ENCODE data around the gene ZNF654.
"Not testable (repeated sequence)": the region's sequence is repeated elsewhere in the genome, so short reads cannot be mapped to it uniquely, and the experiment has no call there.

ZNF654 gene

GRCh38 chr3:88167173-88167572 is 108.1 kb downstream of the ZNF654 start:
- H3K27ac ChIP-seq, result no peak overlapping the region
- no peak for TF ChIP-seq CTCF (IDR thresholded peaks at IDR 0.05)

GRCh38 chr3:88167704-88168103 is 108.6 kb downstream of the ZNF654 start:
- DNase-seq (ENCODE audit: low spot score), result no peak
- Histone ChIP-seq H3K27ac (no peak overlapping the region), H3K4me3 (no peak overlapping the region)
- TF ChIP-seq CTCF (IDR thresholded peaks at IDR 0.05), result no peak

More at GRCh38 chr3:88167173-88167572, 108.1 kb downstream of the ZNF654 start:
- DNase-seq (ENCODE audit: low spot score), result no peak
- no peak overlapping the region for H3K4me3 ChIP-seq

- H3K27ac ChIP-seq, result no peak overlapping the region
- no peak for TF ChIP-seq CTCF (IDR thresholded peaks at IDR 0.05)
- no peak overlapping the region for H3K4me3 ChIP-seq
These were observed 109.1 kb downstream of the ZNF654 start for GRCh38 chr3:88168171-88168570.

GRCh38 chr3:88180398-88180999 is 121.4 kb downstream of the ZNF654 start:
- TF ChIP-seq CTCF (IDR thresholded peaks at IDR 0.05), result no peak
- no peak for DNase-seq (ENCODE audit: low spot score)

More at GRCh38 chr3:88168171-88168570, 109.1 kb downstream of the ZNF654 start:
- no peak for DNase-seq (ENCODE audit: low spot score)

GRCh38 chr3:88182165-88182918 is 123.3 kb downstream of the ZNF654 start:
- not testable (repeated sequence) for H3K4me3 ChIP-seq; DNase-seq (ENCODE audit: low spot score); H3K27ac ChIP-seq

More at GRCh38 chr3:88180398-88180999, 121.4 kb downstream of the ZNF654 start:
- H3K27ac ChIP-seq, result no peak overlapping the region
- H3K4me3 ChIP-seq, result no peak overlapping the region

GRCh38 chr3:88188436-88188835 is 129.4 kb downstream of the ZNF654 start:
- no peak for TF ChIP-seq CTCF (IDR thresholded peaks at IDR 0.05)
- no peak for DNase-seq (ENCODE audit: low spot score)
- Histone ChIP-seq H3K4me3 (no peak overlapping the region), H3K27ac (no peak overlapping the region)

GRCh38 chr3:88189361-88189810 is 130.3 kb downstream of the ZNF654 start:
- H3K4me3 ChIP-seq, result no peak overlapping the region
- no peak overlapping the region for H3K27ac ChIP-seq
- no peak for DNase-seq (ENCODE audit: low spot score)
- TF ChIP-seq CTCF (IDR thresholded peaks at IDR 0.05), result no peak

Measured in coronary artery (tissue), 2 donors.